A673 (cell line): Measurements from ENCODE around the gene CPPED1. TPM values are rescaled to one million over a fixed set of nuclear protein-coding genes. Genes with fewer than 3 reads are reported as not detected.
"Not testable (repeated sequence)": the region's sequence is repeated elsewhere in the genome, so short reads cannot be mapped to it uniquely, and the experiment has no call there.

Experiments
- BruUV-seq: library from RNA; stranded (reverse); fragments of 400-500 nt; replicated peaks from 2 replicates; lab custom pipeline; 2021; lab: Mats Ljungman, UMichigan
- CTCF ChIA-PET: fragments of 300-600 bp; sonication (Branson Sonifier 250); formaldehyde crosslinking; loops from one replicate; lab custom pipeline; 2022; ENCODE audit warnings: antibody characterized with exemption; lab: Charles Lee
- POLR2A ChIA-PET: fragments of 300-600 bp; sonication (Branson Sonifier 250); formaldehyde crosslinking; loops from one replicate; lab custom pipeline; 2022; ENCODE audit warnings: antibody characterized with exemption; ENCODE audit not compliant: low non-redundant PET; lab: Charles Lee
- DNase-seq: peaks from one replicate; pipeline ENCODE4 v3.0.0-alpha.2; 2015; ENCODE audit warnings: low spot score
- H3K27ac ChIP-seq: fragments of 200-600 bp; sonication (generic); 2 replicates; pipeline ENCODE4 v1.5.1; 2016; ENCODE audit warnings: mixed run types, low read depth, mild to moderate bottlenecking, mixed read lengths, antibody characterized with exemption, low read length; ENCODE audit not compliant: poor library complexity, severe bottlenecking
- H3K27me3 ChIP-seq: fragments of 200-600 bp; sonication (generic); replicated peaks from 2 replicates; pipeline ENCODE4 v1.6.1; 2017; ENCODE audit warnings: mixed run types, low read depth, mild to moderate bottlenecking, mixed read lengths, antibody characterized with exemption, low read length; ENCODE audit not compliant: insufficient read depth, poor library complexity
- H3K36me3 ChIP-seq: fragments of 200-600 bp; sonication (generic); 2 replicates; pipeline ENCODE4 v1.6.1; 2016; ENCODE audit warnings: mixed run types, mild to moderate bottlenecking, mixed read lengths, antibody characterized with exemption, low read length; ENCODE audit not compliant: insufficient read depth, poor library complexity, severe bottlenecking
- H3K4me1 ChIP-seq: fragments of 200-600 bp; sonication (generic); 2 replicates; pipeline ENCODE4 v1.6.1; 2017; ENCODE audit warnings: mixed run types, mild to moderate bottlenecking, mixed read lengths, antibody characterized with exemption, low read length; ENCODE audit not compliant: insufficient read depth, poor library complexity, severe bottlenecking
- H3K4me3 ChIP-seq: fragments of 200-600 bp; sonication (generic); 2 replicates; pipeline ENCODE4 v1.5.1; 2016; ENCODE audit warnings: low read depth, mixed run types, mild to moderate bottlenecking, mixed read lengths, low read length; ENCODE audit not compliant: poor library complexity, severe bottlenecking
- H3K9me3 ChIP-seq: fragments of 200-600 bp; sonication (generic); 2 replicates; pipeline ENCODE4 v1.6.1; 2016; ENCODE audit warnings: mixed run types, low read depth, mild to moderate bottlenecking, mixed read lengths, antibody characterized with exemption, low read length; ENCODE audit not compliant: poor library complexity, severe bottlenecking
- EZH2 ChIP-seq: fragments of 200-600 bp; sonication (generic); IDR thresholded peaks from 2 replicates; pipeline ENCODE4 v1.6.1; 2017; ENCODE audit warnings: borderline replicate concordance, low read depth, mild to moderate bottlenecking, mixed read lengths, antibody characterized with exemption, low read length; ENCODE audit not compliant: poor library complexity, severe bottlenecking
- intact Hi-C: fragments of 100-400 bp; cut with micrococcal nuclease; formaldehyde crosslinking; loops from one replicate; pipeline ENCODE4 v1.10.0; 2022; ENCODE audit not compliant: unreplicated experiment
- total RNA-seq: library from RNA; stranded (reverse); gene quantifications from 2 replicates; pipeline ENCODE4 v1.2.3, GENCODE V29; 2021
- TF ChIP-seq, protein P1 (sequence below): fragments of 300-800, 200-600 bp; sonication (generic); conservative IDR thresholded peaks from 2 replicates; pipeline ENCODE4 v1.5.1; 2017; ENCODE audit warnings: low read depth, mild to moderate bottlenecking, antibody characterized with exemption, low read length, moderate library complexity, mixed read lengths

The CPPED1 gene
- total RNA-seq, 1 experiment from 2014 or later, result 0.90 TPM

- intact Hi-C loops, result no loop called here
- BruUV-seq, result no TSS peak
- no peaks in the 10 kb centered on the region for H3K4me1 ChIP-seq
- DNase-seq, result no peak
- no peak for TF ChIP-seq EZH2
- TF ChIP-seq, protein P1, sequence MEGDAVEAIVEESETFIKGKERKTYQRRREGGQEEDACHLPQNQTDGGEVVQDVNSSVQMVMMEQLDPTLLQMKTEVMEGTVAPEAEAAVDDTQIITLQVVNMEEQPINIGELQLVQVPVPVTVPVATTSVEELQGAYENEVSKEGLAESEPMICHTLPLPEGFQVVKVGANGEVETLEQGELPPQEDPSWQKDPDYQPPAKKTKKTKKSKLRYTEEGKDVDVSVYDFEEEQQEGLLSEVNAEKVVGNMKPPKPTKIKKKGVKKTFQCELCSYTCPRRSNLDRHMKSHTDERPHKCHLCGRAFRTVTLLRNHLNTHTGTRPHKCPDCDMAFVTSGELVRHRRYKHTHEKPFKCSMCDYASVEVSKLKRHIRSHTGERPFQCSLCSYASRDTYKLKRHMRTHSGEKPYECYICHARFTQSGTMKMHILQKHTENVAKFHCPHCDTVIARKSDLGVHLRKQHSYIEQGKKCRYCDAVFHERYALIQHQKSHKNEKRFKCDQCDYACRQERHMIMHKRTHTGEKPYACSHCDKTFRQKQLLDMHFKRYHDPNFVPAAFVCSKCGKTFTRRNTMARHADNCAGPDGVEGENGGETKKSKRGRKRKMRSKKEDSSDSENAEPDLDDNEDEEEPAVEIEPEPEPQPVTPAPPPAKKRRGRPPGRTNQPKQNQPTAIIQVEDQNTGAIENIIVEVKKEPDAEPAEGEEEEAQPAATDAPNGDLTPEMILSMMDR, result no peak
- ChIA-PET CTCF (no interaction called here), POLR2A (no interaction called here)
- no peaks in the 10 kb centered on the region for H3K27me3 ChIP-seq
- no peaks in the 10 kb centered on the region for H3K9me3 ChIP-seq
- H3K36me3 ChIP-seq, result no peaks in the 10 kb centered on the region
- H3K4me3 ChIP-seq, result no peak overlapping the region
- no peak overlapping the region for H3K27ac ChIP-seq
Measured at GRCh38 chr16:12794486-12795387, 8.9 kb downstream of the CPPED1 start.

DNA sequence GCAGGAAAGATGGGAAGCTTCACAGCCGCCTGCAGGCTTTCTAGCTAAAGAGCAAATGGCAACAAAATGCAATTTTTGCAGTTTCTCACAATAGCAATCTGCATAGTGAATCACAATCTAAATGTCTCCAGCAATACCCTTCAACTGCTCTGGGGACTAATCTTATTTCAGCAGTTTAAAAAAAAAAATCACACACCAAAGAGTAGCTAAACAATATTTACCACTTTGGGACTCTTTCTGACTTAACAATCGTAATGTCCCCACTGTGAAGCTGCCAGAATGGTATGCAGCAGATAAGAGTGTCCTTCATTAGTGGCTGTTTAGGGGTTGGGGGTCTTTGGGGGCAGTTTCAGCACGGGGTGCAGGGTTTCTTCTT lies 9.8 kb downstream of the CPPED1 start:
- Histone ChIP-seq H3K4me3 (no peak overlapping the region), H3K9me3 (no peaks in the 10 kb centered on the region), H3K36me3 (no peaks in the 10 kb centered on the region), H3K4me1 (no peaks in the 10 kb centered on the region), H3K27me3 (no peaks in the 10 kb centered on the region), H3K27ac (no peak overlapping the region)
- DNase-seq, result no peak
- no TSS peak for BruUV-seq
- intact Hi-C loops, result no loop called here
- ChIA-PET CTCF (no interaction called here), POLR2A (no interaction called here)
- TF ChIP-seq, protein P1, result no peak
- no peak for TF ChIP-seq EZH2

- H3K27ac ChIP-seq, result no peak overlapping the region
- CTCF ChIA-PET, result no interaction called here
- intact Hi-C loops, result no loop called here
Measured at GRCh38 chr16:12793120-12793864, 10.4 kb downstream of the CPPED1 start.

DNA sequence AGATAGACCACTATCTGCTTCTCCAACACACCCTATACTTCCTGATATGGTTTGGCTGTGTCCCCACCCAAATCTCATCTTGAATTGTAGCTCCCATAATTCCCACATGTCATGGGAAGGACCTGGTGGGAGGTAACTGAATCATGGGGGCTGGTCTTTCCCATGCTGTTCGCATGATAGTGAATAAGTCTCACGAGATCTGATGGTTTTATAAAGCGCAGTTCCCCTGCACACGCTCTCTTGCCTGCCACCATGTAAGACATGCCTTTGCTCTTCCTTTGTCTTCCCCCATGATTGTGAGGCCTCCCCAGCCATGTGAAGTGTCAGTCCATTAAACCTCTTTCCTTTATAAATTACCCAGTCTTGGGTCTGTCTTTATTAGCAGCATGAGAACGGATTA lies 11.2 kb downstream of the CPPED1 start:
- H3K27ac ChIP-seq, BruUV-seq, H3K4me3 ChIP-seq, H3K9me3 ChIP-seq, DNase-seq, POLR2A ChIA-PET, H3K27me3 ChIP-seq, H3K4me1 ChIP-seq, CTCF ChIA-PET, H3K36me3 ChIP-seq, intact Hi-C loops: not testable (repeated sequence)

More at GRCh38 chr16:12793120-12793864, 10.4 kb downstream of the CPPED1 start:
- H3K36me3 ChIP-seq, result no peaks in the 10 kb centered on the region
- no peaks in the 10 kb centered on the region for H3K4me1 ChIP-seq
- DNase-seq, result no peak
- no TSS peak for BruUV-seq
- H3K4me3 ChIP-seq, result no peak overlapping the region
- H3K27me3 ChIP-seq, result no peaks in the 10 kb centered on the region
- no peaks in the 10 kb centered on the region for H3K9me3 ChIP-seq
- TF ChIP-seq, protein P1, result no peak
- TF ChIP-seq EZH2, result no peak
- POLR2A ChIA-PET, result no interaction called here
